Neural cell (in vitro differentiated cells): ENCODE measurements around the gene KCNJ16. TPM values are rescaled to one million over a fixed set of nuclear protein-coding genes. Genes with fewer than 3 reads are reported as not detected.

ENCODE experiments used
- H2AFZ ChIP-seq: fragments of 200-600, 300-800 bp; sonication (generic), shearing (Covaris generic); 2 replicates; pipeline ENCODE4 v1.6.0; 2014; ENCODE audit warnings: low read depth, mild to moderate bottlenecking, antibody characterized with exemption, low read length, moderate library complexity
- H3F3A ChIP-seq: fragments of 200-600 bp; shearing (Covaris generic); 2 replicates; pipeline ENCODE4 v1.6.1; 2016; ENCODE audit warnings: mild to moderate bottlenecking, moderate library complexity, mixed read lengths, antibody characterized with exemption, low read length; ENCODE audit not compliant: insufficient read depth, poor library complexity, severe bottlenecking
- H3K27ac ChIP-seq: fragments of 200-600, 300-800 bp; sonication (generic), shearing (Covaris generic); 2 replicates; pipeline ENCODE4 v1.5.1; 2014; ENCODE audit warnings: mild to moderate bottlenecking, low read length, moderate library complexity
- H3K27me3 ChIP-seq: fragments of 300-800, 200-600 bp; sonication (generic), shearing (Covaris generic); 2 replicates; pipeline ENCODE4 v1.6.0; 2014; ENCODE audit warnings: mild to moderate bottlenecking, low read depth, low read length, moderate library complexity; ENCODE audit not compliant: insufficient read depth
- H3K36me3 ChIP-seq: fragments of 300-800, 200-600 bp; sonication (generic), shearing (Covaris generic); 2 replicates; pipeline ENCODE4 v1.5.1; 2014; ENCODE audit warnings: mild to moderate bottlenecking, antibody characterized with exemption, low read length, moderate library complexity; ENCODE audit not compliant: insufficient read depth
- H3K4me2 ChIP-seq: fragments of 300-800, 200-600 bp; sonication (generic), shearing (Covaris generic); 2 replicates; pipeline ENCODE4 v1.6.0; 2014; ENCODE audit warnings: mild to moderate bottlenecking, low read length
- H3K4me3 ChIP-seq: fragments of 300-800, 200-600 bp; sonication (generic), shearing (Covaris generic); 2 replicates; pipeline ENCODE4 v1.5.1; 2014; ENCODE audit warnings: mild to moderate bottlenecking, low read length, moderate library complexity
- H3K79me2 ChIP-seq: fragments of 200-600 bp; shearing (Covaris generic); replicated peaks from 2 replicates; pipeline ENCODE4 v1.6.0; 2014; ENCODE audit warnings: mild to moderate bottlenecking, low read length, moderate library complexity; ENCODE audit not compliant: insufficient read depth
- H3K9ac ChIP-seq: fragments of 300-800, 200-600 bp; sonication (generic), shearing (Covaris generic); 2 replicates; pipeline ENCODE4 v1.6.1; 2016; ENCODE audit warnings: mild to moderate bottlenecking, low read length, mixed read lengths
- H3K9me2 ChIP-seq: fragments of 200-600 bp; shearing (Covaris generic); 2 replicates; pipeline ENCODE4 v1.6.1; 2016; ENCODE audit warnings: mild to moderate bottlenecking, low read length, mixed read lengths; ENCODE audit not compliant: insufficient read depth
- H3K9me3 ChIP-seq: fragments of 200-600, 300-800 bp; sonication (generic), shearing (Covaris generic); 2 replicates; pipeline ENCODE4 v1.6.1; 2016; ENCODE audit warnings: mild to moderate bottlenecking, mixed run types, low read length, moderate library complexity, mixed read lengths
- H4K20me1 ChIP-seq: fragments of 200-600 bp; shearing (Covaris generic); 2 replicates; pipeline ENCODE4 v1.6.1; 2016; ENCODE audit warnings: mild to moderate bottlenecking, mixed run types; ENCODE audit not compliant: insufficient read depth
- CTCF ChIP-seq: fragments of 450-650 bp; IDR thresholded peaks from 2 replicates; pipeline ENCODE4 v1.5.1; 2014; ENCODE audit warnings: antibody characterized with exemption, mild to moderate bottlenecking, moderate library complexity; ENCODE audit not compliant: poor library complexity, severe bottlenecking
- EP300 ChIP-seq: fragments of 450-650 bp; conservative IDR thresholded peaks from 2 replicates; pipeline ENCODE4 v1.6.1; 2014; ENCODE audit warnings: antibody characterized with exemption, mild to moderate bottlenecking, moderate library complexity; ENCODE audit not compliant: poor library complexity, severe bottlenecking
- EZH2 ChIP-seq: fragments of 200-600, 300-800 bp; shearing (Covaris generic), sonication (generic); IDR thresholded peaks from 2 replicates; pipeline ENCODE4 v1.6.1; 2014; ENCODE audit warnings: antibody characterized with exemption, low read length, borderline replicate concordance, mild to moderate bottlenecking; ENCODE audit not compliant: insufficient read depth, poor library complexity, severe bottlenecking
- MXI1 ChIP-seq: fragments of 450-650 bp; conservative IDR thresholded peaks from 2 replicates; pipeline ENCODE4 v1.6.1; 2014; ENCODE audit warnings: antibody characterized with exemption, mild to moderate bottlenecking; ENCODE audit not compliant: poor library complexity, severe bottlenecking
- POLR2AphosphoS5 ChIP-seq: IDR thresholded peaks from 2 replicates; pipeline ENCODE4 v1.6.1; 2012
- RAD21 ChIP-seq: fragments of 450-650 bp; conservative IDR thresholded peaks from 2 replicates; pipeline ENCODE4 v1.6.1; 2014; ENCODE audit warnings: antibody characterized with exemption, mild to moderate bottlenecking, moderate library complexity
- REST ChIP-seq: IDR thresholded peaks from 2 replicates; pipeline ENCODE4 v1.6.1; 2012; ENCODE audit warnings: borderline replicate concordance
- SMC3 ChIP-seq: fragments of 450-650 bp; conservative IDR thresholded peaks from 2 replicates; pipeline ENCODE4 v1.6.1; 2014; ENCODE audit warnings: antibody characterized with exemption, mild to moderate bottlenecking, moderate library complexity; ENCODE audit not compliant: poor library complexity
- TAF1 ChIP-seq: IDR thresholded peaks from 2 replicates; pipeline ENCODE4 v1.6.1; 2012; ENCODE audit warnings: low read depth
- polyA plus RNA-seq: library from polyadenylated mRNA; depleted of rRNA; stranded (reverse); fragments of >200 nt; gene quantifications from 2 replicates; pipeline ENCODE4 v1.2.3, GENCODE V29; 2014

Gene KCNJ16
- polyA plus RNA-seq, 1 donor from 2014 or later = 1.7 TPM

GRCh38 chr17:70153210-70153609 lies 78.2 kb downstream of the KCNJ16 start:
- Histone ChIP-seq H3K9ac (no peak overlapping the region), H2AFZ (no peak overlapping the region), H4K20me1 (no peaks in the 10 kb centered on the region), H3K36me3 (no peaks in the 10 kb centered on the region), H3F3A (no peaks in the 10 kb centered on the region), H3K9me3 (no peaks in the 10 kb centered on the region), H3K27me3 (no peaks in the 10 kb centered on the region), H3K4me3 (no peak overlapping the region), H3K27ac (no peak overlapping the region), H3K79me2 (no peaks in the 10 kb centered on the region), H3K9me2 (no peaks in the 10 kb centered on the region), H3K4me2 (no peak overlapping the region)
- TF ChIP-seq REST (no peak), POLR2AphosphoS5 (no peak), TAF1 (no peak), SMC3 (no peak), EZH2 (no peak), EP300 (no peak), RAD21 (no peak), MXI1 (no peak), CTCF (no peak)

GRCh38 chr17:70157151-70157550 lies 82.1 kb downstream of the KCNJ16 start:
- H3K27me3 ChIP-seq = no peaks in the 10 kb centered on the region
- H3K9ac ChIP-seq = no peak overlapping the region
- no peaks in the 10 kb centered on the region for H3K9me2 ChIP-seq
- no peak overlapping the region for H2AFZ ChIP-seq
- H3F3A ChIP-seq = no peaks in the 10 kb centered on the region
- TF ChIP-seq MXI1 (no peak), EP300 (no peak), POLR2AphosphoS5 (no peak), CTCF (no peak), REST (no peak), EZH2 (no peak), RAD21 (no peak), SMC3 (no peak), TAF1 (no peak)
- no peak overlapping the region for H3K27ac ChIP-seq
- no peaks in the 10 kb centered on the region for H4K20me1 ChIP-seq
- no peaks in the 10 kb centered on the region for H3K79me2 ChIP-seq
- H3K4me3 ChIP-seq = no peak overlapping the region
- no peaks in the 10 kb centered on the region for H3K36me3 ChIP-seq
- H3K9me3 ChIP-seq = no peaks in the 10 kb centered on the region
- no peak overlapping the region for H3K4me2 ChIP-seq
